ENCODE data around the gene PTPRD. TPM values are rescaled to one million over a fixed set of nuclear protein-coding genes. Genes with fewer than 3 reads are reported as not detected.

Gene PTPRD
- total RNA-seq, 2 experiments from 2014 or later, result 0.03 TPM; not detected in 1

DNA sequence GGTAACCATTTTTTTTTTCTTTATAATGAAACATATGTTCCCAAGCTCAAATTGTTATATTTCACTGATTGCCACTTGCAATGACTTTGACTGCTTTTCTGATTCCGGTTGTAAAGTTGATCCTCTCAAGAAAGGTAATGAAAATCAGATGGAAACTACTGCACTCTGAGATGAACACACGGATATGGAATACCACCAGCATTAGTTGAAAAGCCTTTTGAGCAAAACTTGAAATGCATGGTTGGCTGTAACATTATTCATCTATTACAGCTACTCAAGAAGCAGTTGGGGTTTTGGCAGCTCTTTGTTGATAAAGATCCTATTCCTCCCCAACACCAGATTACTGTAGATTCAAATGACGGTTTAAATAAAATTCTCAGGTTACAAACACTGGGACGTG lies 2221.7 kb downstream of the PTPRD start:
- H3K36me3 ChIP-seq (ENCODE audit: insufficient read depth, low read length), result no peaks in the 10 kb centered on the region
- TF ChIP-seq EZH2phosphoT487 (IDR thresholded peaks at IDR 0.05; ENCODE audit: borderline replicate concordance, low read depth, low read length), result no peak
- TF ChIP-seq, protein P1, sequence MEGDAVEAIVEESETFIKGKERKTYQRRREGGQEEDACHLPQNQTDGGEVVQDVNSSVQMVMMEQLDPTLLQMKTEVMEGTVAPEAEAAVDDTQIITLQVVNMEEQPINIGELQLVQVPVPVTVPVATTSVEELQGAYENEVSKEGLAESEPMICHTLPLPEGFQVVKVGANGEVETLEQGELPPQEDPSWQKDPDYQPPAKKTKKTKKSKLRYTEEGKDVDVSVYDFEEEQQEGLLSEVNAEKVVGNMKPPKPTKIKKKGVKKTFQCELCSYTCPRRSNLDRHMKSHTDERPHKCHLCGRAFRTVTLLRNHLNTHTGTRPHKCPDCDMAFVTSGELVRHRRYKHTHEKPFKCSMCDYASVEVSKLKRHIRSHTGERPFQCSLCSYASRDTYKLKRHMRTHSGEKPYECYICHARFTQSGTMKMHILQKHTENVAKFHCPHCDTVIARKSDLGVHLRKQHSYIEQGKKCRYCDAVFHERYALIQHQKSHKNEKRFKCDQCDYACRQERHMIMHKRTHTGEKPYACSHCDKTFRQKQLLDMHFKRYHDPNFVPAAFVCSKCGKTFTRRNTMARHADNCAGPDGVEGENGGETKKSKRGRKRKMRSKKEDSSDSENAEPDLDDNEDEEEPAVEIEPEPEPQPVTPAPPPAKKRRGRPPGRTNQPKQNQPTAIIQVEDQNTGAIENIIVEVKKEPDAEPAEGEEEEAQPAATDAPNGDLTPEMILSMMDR (conservative IDR thresholded peaks at IDR 0.05; ENCODE audit: low read length), result no peak
- BruUV-seq (replicated peaks), result no TSS peak

DNA sequence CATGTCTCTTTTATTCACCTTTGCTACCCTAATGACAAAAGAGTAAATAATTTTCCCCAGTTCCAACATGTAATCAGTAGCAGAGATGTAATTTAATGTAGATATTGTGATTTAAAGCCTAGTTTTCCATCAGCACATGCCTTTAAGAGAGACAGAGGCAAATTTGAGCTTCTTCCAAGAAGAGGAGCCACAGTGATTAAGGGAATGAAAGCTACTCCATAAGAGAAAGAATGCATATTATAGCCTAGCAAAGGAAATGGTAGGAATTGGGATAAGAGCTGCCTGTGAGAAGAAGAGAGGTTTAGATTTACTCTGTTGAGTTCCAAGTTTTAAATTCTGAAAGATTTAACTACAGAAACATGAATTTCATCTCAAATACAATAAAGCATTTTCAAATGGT lies 2222.2 kb downstream of the PTPRD start:
- CTCF ChIA-PET (ENCODE audit: unreplicated experiment), result no interaction called here
- Histone ChIP-seq H3K79me2 (ENCODE audit: insufficient read depth, low read depth, low read length) (no peaks in the 10 kb centered on the region), H3K27ac (ENCODE audit: low read depth, low read length, poor library complexity, severe bottlenecking) (no peak overlapping the region), H3K4me1 (ENCODE audit: insufficient read depth, low read length, poor library complexity, severe bottlenecking) (no peaks in the 10 kb centered on the region), H3K9me2 (ENCODE audit: insufficient read depth, low read length) (no peaks in the 10 kb centered on the region), H3K4me3 (ENCODE audit: low read depth, low read length, poor library complexity, severe bottlenecking) (no peak overlapping the region), H3K9me3 (ENCODE audit: low read length) (no peaks in the 10 kb centered on the region), H4K20me1 (ENCODE audit: insufficient read depth, low read length) (no peaks in the 10 kb centered on the region), H3K4me2 (ENCODE audit: low read length) (no peak overlapping the region), H3K36me3 (ENCODE audit: insufficient read depth, low read length) (no peaks in the 10 kb centered on the region), H2AFZ (ENCODE audit: low read length) (no peak overlapping the region)
- DNase-seq (ENCODE audit: low spot score), result no peak
- no peak for TF ChIP-seq EZH2phosphoT487 (IDR thresholded peaks at IDR 0.05; ENCODE audit: borderline replicate concordance, low read depth, low read length)
- TF ChIP-seq, protein P1 (conservative IDR thresholded peaks at IDR 0.05; ENCODE audit: low read length), result no peak
- POLR2A ChIA-PET, result no interaction called here
- intact Hi-C loops (cut with micrococcal nuclease; ENCODE audit: unreplicated experiment), result no loop called here
- BruUV-seq (replicated peaks), result no TSS peak

More for the DNA sequence above, 2221.7 kb downstream of the PTPRD start:
- intact Hi-C loops (cut with micrococcal nuclease; ENCODE audit: unreplicated experiment), result no loop called here
- H3K79me2 ChIP-seq (ENCODE audit: insufficient read depth, low read depth, low read length), result no peaks in the 10 kb centered on the region
- H2AFZ ChIP-seq (ENCODE audit: low read length), result no peak overlapping the region
- H3K27ac ChIP-seq (ENCODE audit: low read depth, low read length, poor library complexity, severe bottlenecking), result no peak overlapping the region
- no peak for DNase-seq (ENCODE audit: low spot score)
- H3K9me2 ChIP-seq (ENCODE audit: insufficient read depth, low read length), result no peaks in the 10 kb centered on the region
- H3K9me3 ChIP-seq (ENCODE audit: low read length), result no peaks in the 10 kb centered on the region
- ChIA-PET CTCF (ENCODE audit: unreplicated experiment) (no interaction called here), POLR2A (interaction anchor here (0.6 kb wide), 1 partner anchor 946 kb away, joined by 3 read pairs; no protein-coding TSS in a partner anchor)
- no peak overlapping the region for H3K4me2 ChIP-seq (ENCODE audit: low read length)
- H3K4me3 ChIP-seq (ENCODE audit: low read depth, low read length, poor library complexity, severe bottlenecking), result no peak overlapping the region
- no peaks in the 10 kb centered on the region for H4K20me1 ChIP-seq (ENCODE audit: insufficient read depth, low read length)
- H3K4me1 ChIP-seq (ENCODE audit: insufficient read depth, low read length, poor library complexity, severe bottlenecking), result no peaks in the 10 kb centered on the region

DNA sequence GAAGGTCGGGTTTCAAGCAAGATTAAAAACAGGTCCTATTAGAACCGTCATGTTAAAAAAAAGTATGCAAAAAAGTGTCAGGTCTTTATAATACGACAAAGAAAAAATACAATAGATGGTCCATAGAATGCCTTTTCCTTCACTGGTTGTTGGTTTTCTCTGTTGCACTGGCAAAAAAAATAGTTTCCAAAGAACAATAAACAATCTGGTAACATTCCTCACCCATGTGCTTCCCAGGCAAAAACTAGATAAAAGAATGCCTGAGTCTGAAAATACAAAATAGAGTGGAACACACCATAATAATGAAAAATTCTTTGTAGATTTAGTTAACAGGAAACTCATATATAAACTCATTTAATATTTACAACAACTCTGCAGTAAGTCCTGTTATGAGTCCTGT lies 2223.3 kb downstream of the PTPRD start:
- Histone ChIP-seq H3K36me3 (ENCODE audit: insufficient read depth, low read length) (no peaks in the 10 kb centered on the region), H3K4me1 (ENCODE audit: insufficient read depth, low read length, poor library complexity, severe bottlenecking) (no peaks in the 10 kb centered on the region), H4K20me1 (ENCODE audit: insufficient read depth, low read length) (no peaks in the 10 kb centered on the region), H3K4me2 (ENCODE audit: low read length) (no peak overlapping the region), H3K27ac (ENCODE audit: low read depth, low read length, poor library complexity, severe bottlenecking) (no peak overlapping the region), H3K9me3 (ENCODE audit: low read length) (no peaks in the 10 kb centered on the region), H3K4me3 (ENCODE audit: low read depth, low read length, poor library complexity, severe bottlenecking) (no peak overlapping the region), H2AFZ (ENCODE audit: low read length) (no peak overlapping the region), H3K79me2 (ENCODE audit: insufficient read depth, low read depth, low read length) (no peaks in the 10 kb centered on the region), H3K9me2 (ENCODE audit: insufficient read depth, low read length) (no peaks in the 10 kb centered on the region)
- TF ChIP-seq EZH2phosphoT487 (IDR thresholded peaks at IDR 0.05; ENCODE audit: borderline replicate concordance, low read depth, low read length), result no peak
- TF ChIP-seq, protein P1 (conservative IDR thresholded peaks at IDR 0.05; ENCODE audit: low read length), result no peak
- intact Hi-C loops (cut with micrococcal nuclease; ENCODE audit: unreplicated experiment), result no loop called here
- CTCF ChIA-PET (ENCODE audit: unreplicated experiment), result no interaction called here
- no TSS peak for BruUV-seq (replicated peaks)
- POLR2A ChIA-PET, result interaction anchor here (0.6 kb wide), 1 partner anchor 261 kb away, joined by 5 read pairs; no protein-coding TSS in a partner anchor
- no peak for DNase-seq (ENCODE audit: low spot score)

Data from OCI-LY7 (cell line).